GM18858 (cell line): ENCODE data around the gene RPAP3.
A peak's percentile ranks its signal among the peaks of the same experiment; 100 is the strongest.

Experiments
- ATAC-seq: cut with Tn5 transposase; IDR thresholded peaks from one replicate; pipeline ENCODE4 v1.9.1; 2021; ENCODE audit not compliant: unreplicated experiment

The RPAP3 gene

GRCh38 chr12:47742253-47742825 lies 36.5 kb upstream of the RPAP3 start:
- ATAC-seq: no peak

- ATAC-seq: peak; percentile 44
Measured at GRCh38 chr12:47741340-47741703, 35.5 kb upstream of the RPAP3 start.

- ATAC-seq: no peak
Measured at GRCh38 chr12:47740606-47741339, 34.9 kb upstream of the RPAP3 start.

GRCh38 chr12:47739979-47740378 lies 34.1 kb upstream of the RPAP3 start:
- ATAC-seq: peak; percentile 42

GRCh38 chr12:47739297-47739696 lies 33.5 kb upstream of the RPAP3 start:
- no peak for ATAC-seq

- ATAC-seq: no peak
Measured at GRCh38 chr12:47737936-47738594, 32.2 kb upstream of the RPAP3 start.

- no peak for ATAC-seq
Measured at GRCh38 chr12:47736877-47737676, 31.2 kb upstream of the RPAP3 start.

GRCh38 chr12:47736216-47736615 lies 30.4 kb upstream of the RPAP3 start:
- no peak for ATAC-seq

GRCh38 chr12:47735649-47736048 lies 29.8 kb upstream of the RPAP3 start:
- ATAC-seq: no peak

- ATAC-seq: no peak
Measured at GRCh38 chr12:47734725-47735480, 29.1 kb upstream of the RPAP3 start.

GRCh38 chr12:47733142-47733541 lies 27.3 kb upstream of the RPAP3 start:
- no peak for ATAC-seq

- no peak for ATAC-seq
Measured at GRCh38 chr12:47732504-47732903, 26.7 kb upstream of the RPAP3 start.

- no peak for ATAC-seq
Measured at GRCh38 chr12:47731723-47732122, 25.9 kb upstream of the RPAP3 start.

GRCh38 chr12:47730341-47730744 lies 24.5 kb upstream of the RPAP3 start:
- ATAC-seq: no peak

- no peak for ATAC-seq
Measured at GRCh38 chr12:47729233-47729632, 23.4 kb upstream of the RPAP3 start.

- ATAC-seq: peak; percentile 91
Measured at GRCh38 chr12:47725893-47726292, 20.1 kb upstream of the RPAP3 start.

- ATAC-seq: no peak
Measured at GRCh38 chr12:47725091-47725772, 19.4 kb upstream of the RPAP3 start, which contains the start of gene ENDOU. ENDOU (minus strand) TSS chr12:47725490; CDS start chr12:47725413, 77 bp downstream.

GRCh38 chr12:47722941-47723631 lies 17.3 kb upstream of the RPAP3 start:
- ATAC-seq: no peak

- no peak for ATAC-seq
Measured at GRCh38 chr12:47722136-47722834, 16.5 kb upstream of the RPAP3 start.
